GM12878 (cell line): ENCODE data around the gene ZCCHC8. TPM values are rescaled to one million over a fixed set of nuclear protein-coding genes. Genes with fewer than 3 reads are reported as not detected.

Experiments used
- CTCF ChIP-seq, 3 experiments: IDR thresholded peaks in 2 of 3; conservative IDR thresholded peaks in 1 of 3; 2 replicates each; pipeline ENCODE4 v1.5.1; 2011; ENCODE audit warnings: low read depth in 3 of 3, low read length in 3 of 3, mild to moderate bottlenecking in 3 of 3, control low read depth in 2 of 3, moderate library complexity in 2 of 3, inconsistent platforms in 1 of 3, mixed read lengths in 1 of 3; ENCODE audit not compliant: control insufficient read depth in 2 of 3, insufficient read depth in 1 of 3; ENCODE audit errors: extremely low read depth in 1 of 3
- CUX1 ChIP-seq: IDR thresholded peaks from 2 replicates; pipeline ENCODE4 v1.6.1; 2012; ENCODE audit warnings: improper control_type of control experiment, low read depth, low read length; ENCODE audit not compliant: insufficient replicate concordance
- EZH2 ChIP-seq: IDR thresholded peaks from 2 replicates; pipeline ENCODE4 v1.6.1; 2012; ENCODE audit warnings: low read depth, mild to moderate bottlenecking, control low read depth, inconsistent platforms, low read length, borderline replicate concordance; ENCODE audit not compliant: control insufficient read depth
- HDAC2 ChIP-seq: fragments of 200-600 bp; sonication (generic); IDR thresholded peaks from 2 replicates; pipeline ENCODE4 v1.6.1; 2017
- HSF1 ChIP-seq: fragments of 150-350 bp; IDR thresholded peaks from 2 replicates; pipeline ENCODE4 v1.6.1; 2014; ENCODE audit warnings: mild to moderate bottlenecking, low read depth, low read length
- IRF3 ChIP-seq: fragments of 450-650 bp; IDR thresholded peaks from 2 replicates; pipeline ENCODE4 v1.6.1; 2014; ENCODE audit warnings: mild to moderate bottlenecking
- NBN ChIP-seq: fragments of 450-650 bp; IDR thresholded peaks from 2 replicates; pipeline ENCODE4 v1.6.1; 2016
- NKRF ChIP-seq: fragments of 450-650 bp; conservative IDR thresholded peaks from 2 replicates; pipeline ENCODE4 v1.6.1; 2017; ENCODE audit warnings: mild to moderate bottlenecking, moderate library complexity
- POU2F2 ChIP-seq: IDR thresholded peaks from 3 replicates; pipeline ENCODE4 v1.6.1; 2011; ENCODE audit warnings: low read depth, mild to moderate bottlenecking, low read length, borderline replicate concordance
- RB1 ChIP-seq: fragments of 450-650 bp; formaldehyde crosslinking; IDR thresholded peaks from 2 replicates; pipeline ENCODE4 v1.6.1; 2017; ENCODE audit warnings: mild to moderate bottlenecking, borderline replicate concordance
- TBL1XR1 ChIP-seq: IDR thresholded peaks from 2 replicates; pipeline ENCODE4 v1.6.1; 2012; ENCODE audit warnings: low read depth, low read length, improper control_type of control experiment
- ZBTB4 ChIP-seq: fragments of 450-650 bp; formaldehyde crosslinking; IDR thresholded peaks from 2 replicates; pipeline ENCODE4 v1.4.0; 2022; ENCODE audit warnings: mild to moderate bottlenecking, moderate library complexity
- ZNF207 ChIP-seq: fragments of 450-650 bp; IDR thresholded peaks from 2 replicates; pipeline ENCODE4 v1.6.1; 2014; ENCODE audit warnings: antibody characterized with exemption, mild to moderate bottlenecking, borderline replicate concordance
- ZNF384 ChIP-seq: IDR thresholded peaks from 2 replicates; pipeline ENCODE4 v1.6.1; 2012; ENCODE audit warnings: low read depth, mild to moderate bottlenecking, low read length, improper control_type of control experiment, borderline replicate concordance
- polyA plus RNA-seq, 11 experiments: library from polyadenylated mRNA; depleted of rRNA in 4 of 11; unstranded in 6 of 11; stranded (reverse) in 5 of 11; fragments of >200 nt; fragmentation: Nextera tagmentation in 4 of 11; fragmentation: Illumina TruSeq in 1 of 11; extraction: Ambion mirVana in 4 of 11; extraction: Trizol in 1 of 11; gene quantifications; 1 replicate in 1 of 11; 2 replicates in 10 of 11; pipeline versions ENCODE4 v1.2.1 to v1.2.3, GENCODE V29; 2011 to 2016; ENCODE audit warnings: inconsistent platforms in 2 of 11, missing spikeins in 2 of 11, low read depth in 1 of 11
- total RNA-seq, 4 experiments: library from RNA; depleted of rRNA in 3 of 4; stranded (reverse); fragments of >200 nt in 3 of 4; fragmentation: Illumina TruSeq in 1 of 4; extraction: Trizol in 1 of 4; gene quantifications; 2 replicates each; pipeline versions ENCODE4 v1.2.1 to v1.2.3, GENCODE V29; 2013 to 2021

Gene ZCCHC8
- total and polyA plus RNA-seq, 10 of the 15 experiments (the other 5 are each of a cell fraction or from before 2014, with no cell fraction given) = 8.8 to 34.8 (median 21.7) TPM

- no peak for TF ChIP-seq CUX1
- no peak for TF ChIP-seq RB1
- TF ChIP-seq CTCF (IDR thresholded peaks at IDR 0.05 in 2 of 3, conservative IDR thresholded peaks at IDR 0.05 in 1 of 3; ENCODE audit: control insufficient read depth in 2 of 3, extremely low read depth in 1 of 3, insufficient read depth in 1 of 3, low read depth in 3 of 3, low read length in 3 of 3) = no peak
- TF ChIP-seq POU2F2 = peak; percentile 36; the same call in 1 of the 3 replicates
- no peak for TF ChIP-seq IRF3
- TF ChIP-seq ZBTB4 (CRISPR knock-in tag) = no peak
- no peak for TF ChIP-seq HSF1
- peak; percentile 15; the same call in 1 of the 2 replicates for TF ChIP-seq ZNF207
- no peak for TF ChIP-seq EZH2
- TF ChIP-seq NBN = no peak
- TF ChIP-seq HDAC2 = no peak
- no peak for TF ChIP-seq TBL1XR1
- TF ChIP-seq NKRF = 0 out of 2 replicates have a peak, but pooled peaks have one; percentile 1
- no peak for TF ChIP-seq ZNF384
Observed at GRCh38 chr12:122527478-122527944, 26.8 kb upstream of the ZCCHC8 start (continued).
